Posterior cingulate gyrus (tissue), 11 donors: ENCODE results near the gene NBPF20.
"Not testable (repeated sequence)": the region's sequence is repeated elsewhere in the genome, so short reads cannot be mapped to it uniquely, and the experiment has no call there.

Source experiments
- DNase-seq, 10 donors: peaks; one replicate each; pipeline versions ENCODE4 v3.0.0 to v3.0.0-alpha.2; 2020 to 2021; ENCODE audit warnings: mixed read lengths in 3 of 10
- intact Hi-C: fragments of 100-400 bp; cut with DNase I; formaldehyde crosslinking; loops from one replicate; pipeline ENCODE4 v1.15.1; 2023

Gene NBPF20, protein sequence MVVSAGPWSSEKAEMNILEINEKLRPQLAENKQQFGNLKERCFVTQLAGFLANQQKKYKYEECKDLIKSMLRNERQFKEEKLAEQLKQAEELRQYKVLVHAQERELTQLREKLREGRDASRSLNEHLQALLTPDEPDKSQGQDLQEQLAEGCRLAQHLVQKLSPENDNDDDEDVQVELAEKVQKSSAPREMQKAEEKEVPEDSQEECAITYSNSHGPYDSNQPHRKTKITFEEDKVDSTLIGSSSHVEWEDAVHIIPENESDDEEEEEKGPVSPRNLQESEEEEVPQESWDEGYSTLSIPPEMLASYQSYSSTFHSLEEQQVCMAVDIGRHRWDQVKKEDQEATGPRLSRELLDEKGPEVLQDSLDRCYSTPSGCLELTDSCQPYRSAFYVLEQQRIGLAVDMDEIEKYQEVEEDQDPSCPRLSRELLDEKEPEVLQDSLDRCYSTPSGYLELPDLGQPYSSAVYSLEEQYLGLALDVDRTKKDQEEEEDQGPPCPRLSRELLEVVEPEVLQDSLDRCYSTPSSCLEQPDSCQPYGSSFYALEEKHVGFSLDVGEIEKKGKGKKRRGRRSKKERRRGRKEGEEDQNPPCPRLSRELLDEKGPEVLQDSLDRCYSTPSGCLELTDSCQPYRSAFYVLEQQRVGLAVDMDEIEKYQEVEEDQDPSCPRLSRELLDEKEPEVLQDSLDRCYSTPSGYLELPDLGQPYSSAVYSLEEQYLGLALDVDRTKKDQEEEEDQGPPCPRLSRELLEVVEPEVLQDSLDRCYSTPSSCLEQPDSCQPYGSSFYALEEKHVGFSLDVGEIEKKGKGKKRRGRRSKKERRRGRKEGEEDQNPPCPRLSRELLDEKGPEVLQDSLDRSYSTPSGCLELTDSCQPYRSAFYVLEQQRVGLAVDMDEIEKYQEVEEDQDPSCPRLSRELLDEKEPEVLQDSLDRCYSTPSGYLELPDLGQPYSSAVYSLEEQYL (N-terminal part only)

DNA sequence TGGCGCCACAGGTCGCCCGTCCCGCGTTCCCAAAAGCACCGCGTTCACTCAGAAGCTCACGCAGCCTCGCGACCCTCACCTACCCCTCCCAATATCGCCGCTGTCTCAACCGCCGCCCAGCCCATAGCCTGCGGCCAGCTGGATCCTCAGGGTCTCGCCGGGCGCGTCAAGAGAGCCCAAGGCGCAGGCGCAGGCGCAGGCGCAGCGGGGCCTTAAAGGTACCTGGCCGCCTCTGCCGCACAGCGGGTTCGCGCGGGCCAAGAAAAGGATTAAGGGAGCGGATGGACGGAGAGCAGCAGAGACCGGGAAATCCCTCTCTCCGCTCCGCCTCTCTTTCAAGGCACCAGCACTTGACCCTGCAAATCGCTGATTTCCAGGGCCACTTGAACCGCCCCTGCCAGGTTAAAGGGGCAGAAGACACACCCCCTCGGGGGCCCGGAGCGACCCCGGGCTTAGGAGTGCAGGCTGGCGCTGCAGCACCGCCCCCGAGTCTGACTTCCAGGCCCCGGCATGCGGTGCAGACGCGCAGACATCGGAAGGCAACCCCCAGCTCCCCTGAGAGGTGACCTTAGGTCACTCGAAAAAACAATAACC lies at the start of gene NBPF20:
NBPF20 (minus strand) TSS at position 168 of the 594 bp plus-strand sequence. CDS start 20,331 bp downstream, outside the sequence.
- intact Hi-C loops, result no loop called here
- DNase-seq, result peak; percentile 66 to 96 (median 78)

DNA sequence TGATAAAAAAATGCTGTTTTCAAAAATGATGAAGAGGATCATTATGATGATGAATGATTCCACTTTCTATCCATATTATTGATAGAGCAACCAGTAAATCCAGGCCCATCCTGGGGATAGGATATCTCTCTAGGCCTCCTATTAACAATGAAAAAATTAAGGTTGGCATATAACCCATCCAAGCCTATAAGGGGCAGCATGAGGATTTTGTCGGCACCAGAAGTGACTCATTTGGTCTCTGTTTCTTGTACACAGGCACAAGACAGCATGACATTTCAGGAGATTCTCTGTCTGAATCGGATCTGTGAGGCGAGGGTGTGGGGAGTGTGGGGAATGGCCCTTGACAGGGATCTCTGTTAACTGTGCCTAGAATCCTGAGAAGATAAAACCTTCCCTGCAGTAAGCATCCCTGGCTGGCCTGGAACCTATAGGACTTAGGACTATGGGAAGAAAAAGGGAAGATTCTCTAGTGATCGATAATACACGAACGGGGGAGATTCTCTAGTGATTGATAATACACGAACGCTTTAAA lies 49.5 kb upstream of the NBPF20 start:
- DNase-seq, intact Hi-C loops: not testable (repeated sequence)

DNA sequence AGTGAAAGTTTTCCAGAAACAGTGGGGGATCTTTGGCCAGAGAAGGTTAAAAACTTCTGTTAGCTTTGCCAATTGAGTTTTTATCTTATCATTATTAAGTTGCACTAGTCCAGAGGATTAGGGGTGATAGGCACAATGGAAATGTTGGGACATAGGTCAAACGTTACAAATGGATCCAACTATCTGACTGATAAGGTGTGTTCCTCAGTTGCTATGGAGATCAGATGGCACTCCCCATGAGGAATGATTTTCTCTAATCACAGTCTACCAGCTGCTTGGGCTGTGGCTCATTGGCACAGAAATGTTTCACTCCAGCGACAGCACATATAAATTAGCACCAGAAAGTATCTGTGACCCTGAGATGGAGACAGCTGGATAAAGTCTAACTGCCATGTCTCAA lies 47.3 kb upstream of the NBPF20 start:
- intact Hi-C loops, result not testable (repeated sequence)

DNA sequence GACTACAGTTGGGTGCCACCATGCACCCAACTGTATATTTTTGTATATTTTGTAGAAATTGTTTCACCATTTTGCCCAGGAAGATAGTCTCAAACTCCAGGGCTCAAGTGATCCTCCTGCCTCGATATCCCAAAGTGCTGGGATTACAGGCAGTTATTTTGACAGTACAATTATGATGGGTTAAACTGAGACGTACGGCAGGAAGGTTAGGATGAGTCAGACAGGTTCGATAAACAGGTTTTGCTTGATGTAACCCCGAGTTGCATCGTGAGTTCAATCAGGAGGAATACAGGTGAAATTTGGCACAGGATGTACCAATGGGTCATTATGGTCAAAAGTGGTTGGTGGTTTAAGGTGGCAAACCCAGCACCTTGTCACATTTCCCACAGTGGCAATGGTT lies 46.0 kb upstream of the NBPF20 start:
- intact Hi-C loops, DNase-seq: not testable (repeated sequence)

More for the DNA sequence above, 47.3 kb upstream of the NBPF20 start:
- DNase-seq, result not testable (repeated sequence)

DNA sequence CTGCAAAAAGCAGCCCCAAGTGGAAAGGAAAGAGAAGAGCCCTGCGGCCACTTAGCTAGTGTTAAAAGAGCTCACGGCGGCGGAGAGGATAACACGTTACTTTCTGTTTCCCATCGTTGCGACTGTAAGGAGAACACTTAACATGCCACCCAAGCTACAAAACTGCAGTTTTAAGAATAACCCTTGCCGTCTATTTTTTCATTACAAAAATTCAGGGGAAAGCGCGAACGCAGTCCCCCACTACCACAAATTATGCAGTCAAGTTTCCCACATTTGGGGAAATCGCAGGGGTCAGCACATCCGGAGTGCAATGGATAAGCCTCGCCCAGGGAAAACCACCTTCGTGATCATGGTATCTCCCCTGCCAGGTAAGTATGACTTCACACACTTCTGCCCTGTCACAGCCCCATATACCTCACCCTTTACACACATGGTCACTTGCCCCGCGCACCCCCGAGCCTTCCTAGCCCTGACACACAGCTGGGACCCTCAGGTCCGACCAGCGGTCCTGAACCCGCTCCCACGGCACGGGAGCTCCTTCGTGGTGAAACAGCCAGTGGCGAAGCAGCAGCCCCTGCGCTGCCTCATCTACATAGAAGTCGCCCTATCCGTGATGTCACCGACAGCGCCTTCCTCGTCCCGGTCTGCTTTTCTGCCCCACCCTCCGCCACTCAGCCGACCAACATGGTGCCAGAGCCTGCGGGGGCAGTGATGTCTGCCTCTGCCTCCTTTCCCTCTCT lies 40.2 kb upstream of the NBPF20 start:
- intact Hi-C loops, result not testable (repeated sequence)
- DNase-seq, result peak in 5 of 10 donors; percentile 10 to 86 (median 18)

DNA sequence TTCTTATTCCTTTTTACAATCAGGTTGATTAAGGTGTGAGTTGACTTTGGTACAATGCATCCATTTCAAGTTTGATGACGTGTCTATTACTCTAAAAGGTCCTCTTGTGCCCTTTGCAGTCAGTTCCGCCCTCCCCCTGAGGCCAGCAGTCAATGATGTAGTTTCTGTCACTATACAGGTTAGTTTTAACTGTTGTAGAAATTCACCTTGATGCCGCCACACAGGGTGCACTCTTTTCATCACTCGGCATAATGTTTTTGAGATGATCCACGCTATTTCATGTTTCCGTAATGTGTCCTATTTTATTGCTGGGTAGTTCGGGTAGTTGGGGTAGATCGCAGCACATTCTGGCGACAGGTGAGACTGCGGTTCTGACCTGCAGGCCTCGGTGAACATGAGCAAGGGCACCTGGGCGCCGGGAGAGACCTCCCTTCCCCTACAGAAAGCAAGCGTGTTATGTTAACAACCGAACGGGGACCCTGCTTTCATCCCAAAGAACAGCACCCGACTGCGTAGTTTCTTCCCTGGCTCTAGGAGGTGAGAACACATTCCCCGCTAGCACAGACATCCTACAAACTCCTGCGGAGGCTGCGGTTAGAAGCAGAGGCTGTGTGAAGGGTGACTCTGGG lies 39.4 kb upstream of the NBPF20 start:
- intact Hi-C loops, DNase-seq: not testable (repeated sequence)

DNA sequence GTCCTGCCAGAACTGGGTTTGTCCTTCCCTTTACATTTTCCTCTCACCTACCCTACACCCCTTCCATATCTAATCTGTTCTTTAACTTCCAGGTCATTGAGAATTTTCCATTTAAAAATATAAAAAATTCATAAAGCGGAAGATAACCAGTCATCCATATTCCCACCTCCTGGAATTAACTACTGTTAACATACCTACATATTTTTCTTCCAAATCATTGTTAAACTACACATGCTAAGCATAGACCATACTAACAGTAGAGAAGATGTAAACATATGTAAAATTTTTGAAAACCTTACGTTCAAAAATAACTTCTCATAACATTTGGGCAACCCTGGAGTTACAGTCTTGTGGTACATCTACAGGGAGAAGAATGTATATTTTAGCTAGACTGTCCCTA lies 38.6 kb upstream of the NBPF20 start:
- DNase-seq, intact Hi-C loops: not testable (repeated sequence)

DNA sequence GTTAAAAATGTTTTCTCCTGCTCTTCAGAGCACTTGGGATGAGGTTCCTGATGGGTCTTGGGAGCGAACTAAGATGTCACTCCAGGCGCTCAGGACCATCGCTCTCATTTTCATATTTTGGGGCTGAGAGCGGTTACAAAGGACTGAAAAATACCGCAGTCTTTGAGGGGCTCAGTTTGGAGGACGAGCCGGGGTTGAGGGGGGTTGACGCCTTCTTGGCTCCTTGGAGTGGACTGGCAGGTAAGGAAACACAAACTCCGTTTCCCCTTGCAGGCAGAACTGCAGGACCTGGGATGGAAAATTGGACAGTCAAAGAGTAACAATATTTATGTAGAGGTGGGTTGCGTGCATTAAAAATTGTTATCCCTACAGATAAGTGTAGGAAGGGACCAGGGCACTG lies 35.3 kb upstream of the NBPF20 start:
- DNase-seq, intact Hi-C loops: not testable (repeated sequence)

DNA sequence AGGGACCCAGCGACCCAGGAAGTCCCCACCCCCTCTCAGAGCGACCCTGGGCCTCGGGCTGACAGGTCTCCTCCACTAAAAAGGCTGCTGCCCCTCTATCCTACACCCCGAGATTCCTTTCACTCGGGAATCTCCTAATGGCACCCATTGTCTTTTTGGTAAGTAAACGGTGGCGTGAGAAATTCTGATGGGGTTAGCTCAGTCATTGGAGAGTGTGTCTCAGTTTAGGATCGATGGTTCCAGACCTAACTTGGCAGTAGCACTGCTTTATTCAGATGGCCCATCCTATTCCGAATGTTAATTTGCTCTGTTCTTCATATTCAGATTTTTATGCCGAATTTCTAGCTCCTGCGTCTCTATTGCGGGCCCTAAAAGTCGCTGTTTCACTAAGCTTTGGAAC lies 34.6 kb upstream of the NBPF20 start:
- DNase-seq, intact Hi-C loops: not testable (repeated sequence)

DNA sequence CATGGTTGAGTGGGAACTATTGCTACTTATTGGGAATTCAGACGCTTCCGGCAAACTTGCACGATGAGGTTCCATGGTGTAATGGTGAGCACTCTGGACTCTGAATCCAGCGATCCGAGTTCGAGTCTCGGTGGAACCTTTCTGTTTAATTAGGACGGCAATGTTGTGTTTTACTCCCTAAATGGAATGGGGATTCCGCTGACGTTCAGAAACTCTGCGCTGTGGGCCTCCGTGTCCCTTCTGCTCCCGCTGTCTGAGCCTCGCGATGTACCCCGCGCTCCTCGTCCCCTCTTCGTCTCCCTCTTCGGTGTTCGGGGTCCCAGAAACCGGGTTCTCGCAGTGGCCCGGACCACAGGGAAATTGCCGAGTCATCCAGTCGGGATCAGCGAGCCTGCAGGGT lies 34.2 kb upstream of the NBPF20 start:
- intact Hi-C loops, DNase-seq: not testable (repeated sequence)

DNA sequence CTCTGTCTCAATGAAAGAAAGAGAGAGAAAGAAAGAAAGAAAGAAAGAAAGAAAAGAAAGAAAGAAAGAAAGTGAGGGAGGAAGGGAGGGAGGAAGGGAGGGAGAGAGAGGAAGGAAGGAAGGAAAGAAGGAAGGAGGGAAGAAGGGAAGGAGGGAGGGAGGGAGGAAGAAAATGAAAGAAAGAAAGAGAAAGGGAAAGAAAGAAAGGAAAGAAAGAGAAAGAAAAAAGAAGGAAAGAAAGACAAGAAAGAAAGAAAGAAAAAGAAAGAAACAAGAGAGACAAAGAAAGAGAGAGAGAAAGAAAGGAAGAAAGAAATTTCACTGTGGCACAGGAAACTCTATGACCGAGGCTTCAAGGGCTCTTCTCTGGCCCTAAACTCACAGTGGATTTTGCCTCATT lies 33.7 kb upstream of the NBPF20 start:
- intact Hi-C loops, DNase-seq: not testable (repeated sequence)

DNA sequence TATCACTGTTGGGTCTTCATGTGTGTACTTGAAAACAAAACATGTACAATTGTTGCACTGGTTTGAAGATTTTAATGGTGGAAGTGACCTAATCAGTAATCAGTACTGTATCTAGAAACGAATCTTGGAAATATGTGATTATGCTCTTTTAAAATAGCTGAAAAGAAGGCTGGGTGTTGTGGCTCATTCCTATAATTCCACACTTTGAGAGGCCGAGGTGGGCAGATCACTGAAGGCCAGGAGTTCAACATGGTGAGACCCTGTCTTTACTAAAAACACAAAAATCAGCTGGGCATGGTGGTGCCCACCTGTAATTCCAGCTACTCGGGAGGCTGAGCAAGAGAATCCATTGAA lies 29.4 kb upstream of the NBPF20 start:
- DNase-seq, intact Hi-C loops: not testable (repeated sequence)

DNA sequence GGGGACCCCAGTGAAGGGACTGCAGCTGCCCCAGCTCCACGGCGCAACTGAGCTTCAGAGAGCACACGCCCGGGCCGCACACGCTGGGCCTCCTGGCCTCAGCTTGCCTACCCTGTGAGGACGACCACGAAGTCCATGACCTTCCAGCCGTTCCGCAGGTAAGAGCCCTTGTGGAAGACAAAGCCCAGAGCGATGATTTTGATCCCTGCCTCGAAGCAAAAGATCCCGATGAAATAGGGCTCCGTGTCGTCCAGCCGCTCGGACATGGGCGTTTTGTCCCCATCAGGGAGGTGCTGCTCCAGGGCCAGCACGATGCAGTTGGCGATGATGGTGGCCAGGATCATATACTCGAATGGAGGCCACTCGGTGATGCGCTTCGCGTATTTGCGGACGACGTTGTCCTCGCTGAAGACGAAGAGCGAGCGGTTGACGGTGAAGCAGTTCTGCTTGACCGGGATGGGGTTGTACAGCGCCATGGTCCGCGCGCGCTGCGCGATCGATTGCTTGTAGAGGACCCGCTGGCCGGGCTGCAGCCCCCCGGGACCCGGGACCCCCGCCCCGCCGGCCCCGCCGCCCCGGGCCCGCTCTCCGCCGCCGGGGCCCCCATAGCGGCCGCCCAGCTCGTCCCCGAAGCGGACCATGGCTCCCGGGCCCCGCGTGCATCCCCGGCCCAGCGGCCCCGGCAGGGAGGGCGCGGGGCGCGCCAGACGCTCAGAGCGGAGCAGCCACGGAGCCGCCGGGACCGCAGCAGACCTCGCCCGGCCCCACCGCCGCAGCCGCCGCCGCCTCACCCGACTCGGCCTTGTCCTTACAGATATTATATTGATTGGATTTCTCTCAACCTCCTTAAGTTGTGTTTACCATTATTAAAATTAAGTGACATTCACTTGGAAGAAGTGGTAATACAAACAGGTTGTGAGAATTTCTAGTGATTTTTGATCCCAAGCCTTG lies 28.7 kb upstream of the NBPF20 start:
- intact Hi-C loops, result not testable (repeated sequence)
- peak in 1 of 10 donors; percentile 79 for DNase-seq

DNA sequence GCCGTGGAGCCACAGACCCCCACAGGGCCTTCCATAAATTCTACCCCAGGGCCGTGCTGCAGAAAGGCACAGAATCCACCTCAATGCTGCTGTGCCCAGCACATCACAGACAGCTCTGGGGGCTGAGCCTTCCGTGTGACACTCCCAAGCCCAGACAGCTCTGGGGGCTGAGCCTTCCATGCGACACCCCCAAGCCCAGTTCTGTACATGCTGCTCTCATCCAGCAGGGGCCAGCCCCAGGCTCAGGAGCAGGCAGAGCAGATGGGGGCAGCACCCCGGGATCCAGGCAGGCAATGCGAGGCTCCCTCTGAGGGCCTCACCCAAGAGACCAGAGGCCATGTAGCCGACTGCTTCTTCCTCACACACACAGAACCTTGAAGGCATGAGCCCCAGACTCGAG lies 27.1 kb upstream of the NBPF20 start:
- peak in 1 of 10 donors; percentile 65 for DNase-seq
- intact Hi-C loops, result not testable (repeated sequence)

DNA sequence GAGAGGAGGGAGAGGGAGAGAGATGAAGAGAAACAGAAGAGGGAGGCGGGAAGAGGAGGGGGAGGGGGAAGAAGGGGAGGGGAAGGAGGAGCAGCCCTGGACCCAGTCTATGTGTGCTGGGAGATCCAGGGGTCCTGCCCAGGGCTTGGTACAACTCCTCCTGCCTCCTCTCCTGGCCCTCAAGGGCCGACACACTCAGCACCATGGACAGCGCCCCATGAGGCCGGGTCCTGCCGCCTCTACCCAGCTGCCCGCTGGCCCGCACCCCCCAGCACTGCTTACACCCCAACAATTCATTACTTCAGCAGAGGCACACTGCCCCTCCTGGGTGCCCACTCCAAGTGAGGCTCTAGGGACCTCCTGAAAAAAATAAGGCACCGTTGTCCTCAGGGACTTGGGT lies 26.5 kb upstream of the NBPF20 start:
- peak in 1 of 10 donors; percentile 45 for DNase-seq
- intact Hi-C loops, result not testable (repeated sequence)

DNA sequence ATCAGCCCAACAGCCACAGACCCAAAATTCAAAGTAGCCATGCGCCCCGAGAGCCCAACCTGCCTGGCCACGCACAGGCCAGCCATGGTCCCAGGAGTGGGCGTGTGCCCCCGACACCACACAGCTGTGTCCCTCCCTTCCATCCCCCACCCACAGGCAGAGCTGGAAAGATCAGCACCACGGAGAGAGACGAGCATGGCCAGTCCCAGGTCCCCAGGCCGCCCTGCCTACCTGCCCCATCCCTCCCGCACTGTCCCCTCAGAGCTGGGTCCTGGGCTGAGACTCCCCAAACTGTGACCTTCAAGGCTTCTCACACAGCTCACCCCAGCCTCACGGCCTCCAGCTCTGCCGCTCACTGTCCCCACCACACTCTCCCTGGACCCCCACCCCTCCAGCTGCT lies 19.8 kb upstream of the NBPF20 start:
- intact Hi-C loops, result not testable (repeated sequence)
- DNase-seq, result peak in 1 of 10 donors; percentile 39

DNA sequence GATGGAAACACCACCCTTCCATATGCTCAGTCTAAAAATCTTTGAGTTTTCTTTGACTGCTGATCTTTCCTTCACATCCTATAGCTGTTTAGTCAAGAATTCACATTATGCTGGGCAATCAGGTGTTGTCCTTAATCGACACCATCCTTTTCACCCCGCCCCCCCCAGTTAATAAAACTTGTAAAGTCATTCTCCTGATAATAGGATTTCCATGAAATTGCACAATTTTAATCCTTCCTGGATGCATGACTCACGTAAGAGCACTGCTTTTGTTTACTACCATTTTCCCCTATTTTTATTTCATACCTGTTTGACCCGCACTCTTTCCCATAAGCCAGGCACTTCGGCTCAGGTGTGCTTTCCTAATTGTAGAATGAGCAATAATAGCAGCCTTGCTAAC lies 16.9 kb upstream of the NBPF20 start:
- intact Hi-C loops, DNase-seq: not testable (repeated sequence)
